ENCODE measurements around the gene UGT2A3. TPM values are rescaled to one million over a fixed set of nuclear protein-coding genes. Genes with fewer than 3 reads are reported as not detected.

Gene UGT2A3
- total RNA-seq (not detected), polyA plus RNA-seq (not detected)
- long read RNA-seq, donor 1 = 0 reads
- long read RNA-seq, donor 2 = 0 reads
- long read RNA-seq, donor 3 = 0 reads

DNA sequence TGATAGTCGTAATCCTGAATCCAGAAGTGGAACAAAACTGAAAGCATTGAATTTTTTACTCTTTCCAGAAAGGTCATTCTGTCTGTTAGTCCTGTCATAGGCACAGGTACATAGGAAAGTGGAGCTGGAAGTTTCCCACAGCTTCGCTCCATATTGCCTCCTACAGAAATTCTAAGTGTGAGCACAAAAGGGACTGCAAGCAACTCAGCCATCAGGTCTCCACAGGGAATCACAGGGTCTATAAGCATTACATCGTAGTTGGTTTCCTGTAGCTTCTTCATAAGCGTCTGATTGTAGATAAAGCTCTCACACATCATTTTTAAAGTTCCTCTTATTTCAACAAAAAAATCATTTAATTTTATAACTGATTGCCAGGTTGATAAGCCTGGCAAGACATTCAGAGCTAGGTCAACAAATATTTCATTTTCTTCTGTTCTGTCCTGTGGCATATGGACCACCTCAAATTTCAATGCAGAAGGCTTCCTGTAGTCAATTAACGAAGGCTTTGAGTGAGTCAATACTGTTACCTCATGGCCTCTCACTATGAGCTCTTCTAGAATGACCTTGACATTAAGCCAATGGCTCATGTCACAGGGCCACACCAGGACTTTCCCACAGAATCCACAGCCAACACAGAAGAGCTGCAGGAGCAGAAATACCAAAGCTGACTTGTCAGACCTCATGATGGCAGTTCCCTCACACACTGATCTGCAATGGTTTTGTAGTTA, at the start of gene UGT2A3:
Gene UGT2A3 (minus strand): TSS at position 727 of the 728 bp plus-strand sequence. CDS start 44 bp downstream, at position 683.
- Histone ChIP-seq H3K4me3 (no peak within 1 kb of the TSS), H3K27ac (no peak within 1 kb of the TSS), H3K9me3 (peaks cover 0 to 8% (median 0%) of the 10 kb centered on the region in 12 donors), H3K4me1 (no peaks in the 10 kb centered on the region), H3K27me3 (no peaks in the 10 kb centered on the region), H3K36me3 (no peaks in the 10 kb centered on the region)
- WGBS, 4 donors = 61 to 68% (median 65%) methylated on average over 5 of the region's 5 CpGs
- intact Hi-C loops (cut with DNase I) = no loop called here
- ATAC-seq (no peak), DNase-seq (no peak)
- TF ChIP-seq, protein P1, sequence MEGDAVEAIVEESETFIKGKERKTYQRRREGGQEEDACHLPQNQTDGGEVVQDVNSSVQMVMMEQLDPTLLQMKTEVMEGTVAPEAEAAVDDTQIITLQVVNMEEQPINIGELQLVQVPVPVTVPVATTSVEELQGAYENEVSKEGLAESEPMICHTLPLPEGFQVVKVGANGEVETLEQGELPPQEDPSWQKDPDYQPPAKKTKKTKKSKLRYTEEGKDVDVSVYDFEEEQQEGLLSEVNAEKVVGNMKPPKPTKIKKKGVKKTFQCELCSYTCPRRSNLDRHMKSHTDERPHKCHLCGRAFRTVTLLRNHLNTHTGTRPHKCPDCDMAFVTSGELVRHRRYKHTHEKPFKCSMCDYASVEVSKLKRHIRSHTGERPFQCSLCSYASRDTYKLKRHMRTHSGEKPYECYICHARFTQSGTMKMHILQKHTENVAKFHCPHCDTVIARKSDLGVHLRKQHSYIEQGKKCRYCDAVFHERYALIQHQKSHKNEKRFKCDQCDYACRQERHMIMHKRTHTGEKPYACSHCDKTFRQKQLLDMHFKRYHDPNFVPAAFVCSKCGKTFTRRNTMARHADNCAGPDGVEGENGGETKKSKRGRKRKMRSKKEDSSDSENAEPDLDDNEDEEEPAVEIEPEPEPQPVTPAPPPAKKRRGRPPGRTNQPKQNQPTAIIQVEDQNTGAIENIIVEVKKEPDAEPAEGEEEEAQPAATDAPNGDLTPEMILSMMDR (IDR thresholded peaks at IDR 0.05) = no peak
- no peak for TF ChIP-seq POLR2A (IDR thresholded peaks at IDR 0.05)

- DNase-seq (no peak), ATAC-seq (no peak)
- Histone ChIP-seq H3K4me1 (no peaks in the 10 kb centered on the region), H3K36me3 (no peaks in the 10 kb centered on the region), H3K9me3 (peaks cover 0 to 2% (median 0%) of the 10 kb centered on the region in 12 donors), H3K4me3 (no peak overlapping the region), H3K27me3 (no peaks in the 10 kb centered on the region), H3K27ac (no peak overlapping the region)
- TF ChIP-seq, protein P1 (IDR thresholded peaks at IDR 0.05) = no peak
- TF ChIP-seq POLR2A (IDR thresholded peaks at IDR 0.05) = no peak
- intact Hi-C loops (cut with DNase I) = no loop called here
- 71 to 87% (median 80%) methylated on average over 3 of the region's 3 CpGs for WGBS, 4 donors
Observed at GRCh38 chr4:68997040-68997439, 45.4 kb upstream of the UGT2A3 start.

DNA sequence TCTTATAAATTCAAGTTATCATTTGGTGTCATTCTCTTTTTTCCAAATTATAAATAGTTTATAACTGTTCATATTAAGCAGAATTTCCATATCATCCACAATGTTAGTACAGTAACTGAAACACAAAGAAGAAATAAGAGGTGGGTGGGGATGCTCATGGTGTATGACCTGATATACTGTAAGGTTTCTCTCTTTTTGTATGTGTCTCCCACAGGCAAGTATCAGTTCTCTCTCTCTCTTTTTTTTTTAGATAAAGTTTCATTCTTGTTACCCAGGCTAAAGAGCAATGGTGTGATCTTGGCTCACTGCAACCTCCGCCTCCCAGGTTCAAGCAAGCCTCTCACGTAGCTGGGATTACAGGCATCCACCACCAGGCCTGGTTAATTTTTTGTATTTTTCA, 43.7 kb upstream of the UGT2A3 start:
- ATAC-seq = no peak
- TF ChIP-seq, protein P1 (IDR thresholded peaks at IDR 0.05) = no peak
- TF ChIP-seq POLR2A (IDR thresholded peaks at IDR 0.05) = no peak
- no peaks in the 10 kb centered on the region for H3K36me3 ChIP-seq

GRCh38 chr4:68987007-68987406, 35.4 kb upstream of the UGT2A3 start:
- no peak overlapping the region for H3K27ac ChIP-seq
- H3K27me3 ChIP-seq = no peaks in the 10 kb centered on the region
- no peaks in the 10 kb centered on the region for H3K4me1 ChIP-seq
- 73 to 84% (median 79%) methylated on average over 2 of the region's 2 CpGs for WGBS, 4 donors
- no peak overlapping the region for H3K4me3 ChIP-seq
- no peaks in the 10 kb centered on the region for H3K9me3 ChIP-seq
- TF ChIP-seq, protein P1 (IDR thresholded peaks at IDR 0.05) = no peak
- no peak for TF ChIP-seq POLR2A (IDR thresholded peaks at IDR 0.05)
- intact Hi-C loops (cut with DNase I) = no loop called here
- no peaks in the 10 kb centered on the region for H3K36me3 ChIP-seq
- DNase-seq (no peak), ATAC-seq (no peak)

More for the DNA sequence above, 43.7 kb upstream of the UGT2A3 start:
- intact Hi-C loops (cut with DNase I) = no loop called here
- Histone ChIP-seq H3K9me3 (peaks cover 0 to 2% (median 0%) of the 10 kb centered on the region in 12 donors), H3K27ac (no peak overlapping the region), H3K4me3 (no peak overlapping the region), H3K27me3 (no peaks in the 10 kb centered on the region), H3K4me1 (no peaks in the 10 kb centered on the region)
- no peak for DNase-seq
- WGBS, 4 donors = 83 to 90% (median 86%) methylated on average over 2 of the region's 2 CpGs
